Fibroblast of skin of right biceps (primary cell): ENCODE results near the gene PAPPA2.
A peak's percentile ranks its signal among the peaks of the same experiment; 100 is the strongest.
"Not testable (repeated sequence)": the region's sequence is repeated elsewhere in the genome, so short reads cannot be mapped to it uniquely, and the experiment has no call there.

Experiments used
- DNase-seq: peaks from one replicate; pipeline ENCODE4 v3.0.0-alpha.2; 2013

The PAPPA2 gene

DNA sequence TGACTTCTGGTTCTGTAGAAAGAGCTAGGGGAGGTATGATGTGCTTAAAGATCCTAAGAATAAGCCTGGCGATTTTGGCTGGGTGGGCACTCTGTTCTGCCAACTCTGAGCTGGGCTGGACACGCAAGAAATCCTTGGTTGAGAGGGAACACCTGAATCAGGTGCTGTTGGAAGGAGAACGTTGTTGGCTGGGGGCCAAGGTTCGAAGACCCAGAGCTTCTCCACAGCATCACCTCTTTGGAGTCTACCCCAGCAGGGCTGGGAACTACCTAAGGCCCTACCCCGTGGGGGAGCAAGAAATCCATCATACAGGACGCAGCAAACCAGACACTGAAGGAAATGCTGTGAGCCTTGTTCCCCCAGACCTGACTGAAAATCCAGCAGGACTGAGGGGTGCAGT lies 93.3 kb downstream of the PAPPA2 start:
- DNase-seq: no peak

DNA sequence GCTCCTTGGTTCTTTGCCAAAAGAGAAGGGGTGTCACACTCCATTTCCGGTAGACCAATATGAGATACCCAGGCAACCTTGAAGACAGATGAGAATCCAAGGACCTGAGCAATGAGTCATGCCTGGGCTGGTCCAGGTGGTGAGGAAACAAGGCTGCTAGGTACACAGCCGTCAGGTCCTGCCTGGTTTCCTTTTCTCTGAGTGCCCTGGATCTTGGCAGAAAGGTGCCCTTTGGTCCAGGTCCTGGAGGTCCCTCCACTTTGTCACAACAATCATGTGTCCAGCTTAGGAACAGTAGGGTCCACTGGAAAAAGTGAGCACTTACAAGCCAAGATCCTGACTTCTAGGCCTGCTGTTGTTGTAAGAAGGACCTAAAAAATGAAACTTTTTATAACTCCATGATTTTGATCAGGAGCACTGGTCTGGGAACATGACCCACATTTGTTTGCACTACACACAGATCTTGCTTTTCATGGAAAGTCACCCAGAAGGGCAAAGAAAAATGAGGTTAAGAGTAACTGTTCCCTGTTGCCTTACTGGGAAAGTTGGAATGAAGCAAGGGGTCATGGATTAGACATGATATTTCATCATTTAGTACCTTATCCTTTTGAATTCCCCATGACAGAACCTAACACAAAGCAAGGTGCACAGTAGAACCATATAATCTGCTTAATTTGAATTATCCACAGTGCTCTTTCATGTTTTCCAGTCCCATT lies 94.7 kb downstream of the PAPPA2 start:
- DNase-seq: no peak

DNA sequence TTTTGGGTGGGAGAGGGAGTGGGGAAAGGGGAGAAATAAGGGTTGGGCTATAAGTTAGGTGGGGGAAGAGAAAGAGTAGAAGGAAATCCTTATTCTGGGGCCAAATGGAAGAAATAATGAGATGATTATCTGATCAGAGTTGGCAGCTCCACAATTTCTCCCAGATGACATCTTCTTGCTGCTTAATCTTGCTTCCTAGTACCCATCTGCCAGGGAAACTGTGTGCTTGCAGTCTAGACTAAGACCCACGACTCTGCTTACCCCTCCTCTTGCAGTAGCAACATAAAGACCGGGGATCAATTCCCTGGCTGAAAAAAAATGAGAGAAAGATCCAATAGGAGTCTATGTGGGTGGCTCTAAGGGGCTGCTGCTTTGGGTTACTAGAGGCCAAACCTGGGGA lies 95.6 kb downstream of the PAPPA2 start:
- no peak for DNase-seq

DNA sequence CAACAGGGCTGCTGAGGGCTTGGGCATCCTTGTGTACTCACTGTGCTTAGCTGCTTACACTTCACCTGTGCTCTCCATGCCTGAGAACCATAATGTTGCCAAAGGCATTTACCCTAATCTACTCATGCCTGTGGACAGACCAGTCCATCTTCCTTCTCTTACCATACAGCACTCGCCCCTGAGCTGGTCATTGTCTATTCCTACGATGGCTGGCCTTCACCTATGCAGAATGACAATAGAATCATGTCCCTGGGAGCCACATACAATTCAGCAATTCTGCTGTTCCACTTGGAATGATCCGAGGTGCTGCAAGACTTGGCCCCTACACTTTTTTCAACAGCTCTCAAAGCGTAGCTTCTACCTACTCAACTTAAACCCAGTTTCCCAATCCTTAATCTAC lies 96.5 kb downstream of the PAPPA2 start:
- DNase-seq: no peak

GRCh38 chr1:176559878-176560277 lies 96.9 kb downstream of the PAPPA2 start:
- peak; percentile 67 for DNase-seq

GRCh38 chr1:176560681-176561080 lies 97.7 kb downstream of the PAPPA2 start:
- peak; percentile 32 for DNase-seq

DNA sequence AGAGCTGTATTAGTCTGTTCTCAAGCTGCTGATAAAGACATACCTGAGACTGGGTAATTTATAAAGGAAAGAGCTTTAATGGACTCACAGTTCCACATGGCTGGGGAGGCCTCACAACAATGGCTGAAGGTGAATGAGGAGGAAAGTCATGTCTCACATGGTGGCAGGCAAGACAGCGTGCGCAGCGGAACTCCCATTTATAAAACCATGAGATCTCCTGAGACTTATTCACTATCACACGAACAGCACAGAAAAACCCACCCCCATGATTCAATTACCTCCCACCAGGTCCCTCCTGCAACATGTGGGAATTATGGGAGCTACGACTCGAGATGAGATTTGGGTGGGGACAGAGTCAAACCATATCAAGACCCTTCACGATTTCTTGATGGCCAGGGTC lies 98.8 kb downstream of the PAPPA2 start:
- not testable (repeated sequence) for DNase-seq

GRCh38 chr1:176566004-176566975 lies 103.3 kb downstream of the PAPPA2 start:
- peak; percentile 25 for DNase-seq

GRCh38 chr1:176567190-176567794 lies 104.3 kb downstream of the PAPPA2 start:
- DNase-seq: peak; percentile 69

GRCh38 chr1:176568185-176568584 lies 105.2 kb downstream of the PAPPA2 start:
- no peak for DNase-seq

DNA sequence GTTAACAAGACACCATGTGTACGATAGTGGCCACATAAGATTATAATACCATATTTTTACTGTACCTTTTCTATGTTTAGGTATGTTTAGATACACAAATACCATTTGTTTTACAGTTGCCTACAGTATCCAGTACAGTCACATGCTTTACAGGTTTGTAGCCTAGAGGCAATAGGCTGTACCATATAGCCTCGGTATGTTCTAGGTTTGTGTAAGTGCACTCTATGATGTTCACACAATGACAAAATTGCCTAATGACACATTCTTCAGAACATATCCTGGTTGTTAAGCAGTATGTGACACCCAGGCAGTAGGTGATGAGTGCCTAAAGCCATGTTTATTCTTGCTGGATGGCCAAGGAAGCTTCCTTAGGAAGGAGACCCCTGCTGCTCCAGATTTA lies 111.8 kb downstream of the PAPPA2 start:
- no peak for DNase-seq

GRCh38 chr1:176575991-176576390 lies 113.0 kb downstream of the PAPPA2 start:
- DNase-seq: no peak

DNA sequence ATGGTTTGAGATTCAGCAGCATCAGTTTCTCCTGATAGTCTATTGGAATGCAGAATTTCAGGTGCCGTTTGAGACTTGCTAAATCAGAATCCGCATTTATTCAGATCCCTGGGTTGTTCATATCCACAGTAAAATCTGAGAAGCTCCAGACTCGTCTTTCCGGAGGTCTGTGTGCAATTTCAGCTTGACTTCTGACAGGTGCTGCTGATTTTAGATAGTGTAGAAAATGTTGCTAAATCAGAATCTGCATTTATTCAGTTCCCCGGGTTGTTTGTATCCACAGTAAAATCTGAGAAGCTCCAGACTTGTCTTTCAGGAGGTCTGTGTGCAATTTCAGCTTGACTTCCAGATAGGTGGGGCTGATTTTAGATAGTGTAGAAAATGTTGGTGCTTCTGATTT lies 113.7 kb downstream of the PAPPA2 start:
- no peak for DNase-seq

- DNase-seq: peak; percentile 13
These were observed 114.7 kb downstream of the PAPPA2 start for GRCh38 chr1:176577646-176578197.

DNA sequence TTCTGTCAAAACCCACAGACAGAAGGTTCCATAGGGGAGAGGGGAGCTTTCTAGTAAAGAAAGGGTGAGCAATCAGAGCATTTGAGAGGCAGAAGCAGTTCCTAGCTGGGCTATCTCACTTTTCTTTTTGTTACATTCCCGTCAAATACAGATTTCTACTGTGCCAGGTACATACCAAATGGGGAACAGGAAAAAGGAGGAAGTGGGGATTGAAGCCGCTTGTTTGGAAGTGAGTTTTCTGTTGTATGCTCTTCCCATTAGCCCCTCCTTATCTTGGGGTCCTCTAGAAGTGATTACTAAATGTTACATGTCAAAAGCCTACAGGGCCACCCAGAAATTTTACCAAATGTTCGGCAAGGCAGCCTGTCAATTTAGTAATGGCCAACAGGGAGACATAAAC lies 116.1 kb downstream of the PAPPA2 start:
- no peak for DNase-seq

GRCh38 chr1:176595217-176595616 lies 132.2 kb downstream of the PAPPA2 start:
- DNase-seq: no peak

GRCh38 chr1:176601348-176601747 lies 138.4 kb downstream of the PAPPA2 start:
- peak; percentile 27 for DNase-seq

- no peak for DNase-seq
These were observed 139.5 kb downstream of the PAPPA2 start for GRCh38 chr1:176602388-176603004.

DNA sequence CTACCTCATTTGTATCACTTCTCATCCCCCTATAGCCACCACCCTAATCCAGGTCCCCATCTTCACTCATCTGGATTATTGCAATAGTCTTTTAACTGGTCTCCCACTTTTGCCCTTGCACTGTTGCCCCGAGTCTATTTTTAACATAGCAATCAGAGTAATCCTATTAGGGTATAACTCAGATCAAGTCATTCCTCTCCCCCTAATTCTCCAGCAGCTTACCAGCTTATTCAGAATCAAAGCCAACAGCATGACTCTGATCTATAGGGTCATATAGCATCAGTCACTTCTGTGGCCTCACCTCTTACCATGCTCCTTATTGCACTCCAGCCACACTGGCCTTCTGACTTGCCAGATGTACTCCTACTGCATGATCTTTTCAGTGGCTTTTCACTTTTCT lies 140.7 kb downstream of the PAPPA2 start:
- no peak for DNase-seq

- DNase-seq: no peak
These were observed 141.5 kb downstream of the PAPPA2 start for GRCh38 chr1:176604461-176604860.

DNA sequence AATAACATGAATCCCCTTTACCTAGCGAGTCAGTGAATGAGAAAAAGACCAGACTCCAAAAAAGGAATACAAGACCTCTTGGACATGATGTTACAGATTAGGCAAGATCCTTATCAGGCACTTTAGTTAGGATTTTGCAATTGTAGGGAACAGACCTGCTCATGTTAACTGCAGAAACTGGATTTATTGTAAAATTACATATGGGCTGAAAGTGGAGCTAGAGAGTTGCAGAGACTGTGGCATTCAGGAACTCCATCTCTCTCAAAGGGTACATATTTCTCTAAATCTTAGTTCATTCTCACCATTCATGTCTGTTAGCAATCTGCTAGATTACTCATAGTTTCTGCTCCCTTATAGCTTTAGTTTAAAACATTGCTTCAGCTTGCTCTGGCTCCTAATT lies 142.2 kb downstream of the PAPPA2 start:
- DNase-seq: peak; percentile 44

GRCh38 chr1:176609556-176610408 lies 146.8 kb downstream of the PAPPA2 start:
- DNase-seq: peak; percentile 72
